Measurements from ENCODE around the gene TFCP2. TPM values are rescaled to one million over a fixed set of nuclear protein-coding genes. Genes with fewer than 3 reads are reported as not detected.

TFCP2 gene
- total RNA-seq, 1 donor from 2014 or later: 22.4 TPM

GRCh38 chr12:51187370-51187987 lies 14.5 kb upstream of the TFCP2 start:
- Mint-ChIP-seq H3K27me3 (ENCODE audit: low read depth, unreplicated experiment) (peaks cover 17% of the 10 kb centered on the region), H3K4me3 (ENCODE audit: unreplicated experiment) (no peak overlapping the region), H3K9me3 (ENCODE audit: unreplicated experiment) (no peaks in the 10 kb centered on the region), H3K27ac (ENCODE audit: unreplicated experiment) (no peak overlapping the region), H3K36me3 (ENCODE audit: low read depth, unreplicated experiment) (no peaks in the 10 kb centered on the region), H3K4me1 (ENCODE audit: low read depth, unreplicated experiment) (peaks cover 5% of the 10 kb centered on the region)
- Histone ChIP-seq H3K9me3 (ENCODE audit: insufficient read depth, low read depth, low read length) (no peaks in the 10 kb centered on the region), H3K27ac (ENCODE audit: low read depth, low read length) (no peak overlapping the region), H3K4me3 (ENCODE audit: insufficient read depth, low read depth, low read length) (no peak overlapping the region), H3K4me2 (ENCODE audit: low read length) (no peak overlapping the region), H3K79me2 (ENCODE audit: insufficient read depth, low read length) (no peaks in the 10 kb centered on the region), H2AFZ (ENCODE audit: low read depth, low read length) (no peak overlapping the region), H3K36me3 (ENCODE audit: insufficient read depth, low read length) (no peaks in the 10 kb centered on the region), H3K4me1 (ENCODE audit: insufficient read depth, low read length) (no peaks in the 10 kb centered on the region), H3K27me3 (ENCODE audit: insufficient read depth, low read length) (no peaks in the 10 kb centered on the region), H3K9ac (ENCODE audit: low read length) (no peak overlapping the region), H4K20me1 (ENCODE audit: insufficient read depth, low read length) (no peaks in the 10 kb centered on the region)
- no peak for TF ChIP-seq CTCF (IDR thresholded peaks at IDR 0.05; ENCODE audit: insufficient read depth, low read depth, low read length)
- TF ChIP-seq EZH2 (IDR thresholded peaks at IDR 0.05; ENCODE audit: insufficient read depth, low read length): no peak
- FAIRE-seq (no peak), DNase-seq (ENCODE audit: low read depth) (no peak)

- H3K27me3 Mint-ChIP-seq (ENCODE audit: low read depth, unreplicated experiment): peaks cover 14% of the 10 kb centered on the region
- H3K79me2 ChIP-seq (ENCODE audit: insufficient read depth, low read length): no peaks in the 10 kb centered on the region
- H3K4me3 Mint-ChIP-seq (ENCODE audit: unreplicated experiment): no peak overlapping the region
- H3K9ac ChIP-seq (ENCODE audit: low read length): no peak overlapping the region
- no peaks in the 10 kb centered on the region for H3K36me3 ChIP-seq (ENCODE audit: insufficient read depth, low read length)
- FAIRE-seq: no peak
- H3K4me3 ChIP-seq (ENCODE audit: insufficient read depth, low read depth, low read length): no peak overlapping the region
- no peak overlapping the region for H3K4me2 ChIP-seq (ENCODE audit: low read length)
- H3K27ac ChIP-seq (ENCODE audit: low read depth, low read length): no peak overlapping the region
- no peaks in the 10 kb centered on the region for H3K9me3 ChIP-seq (ENCODE audit: insufficient read depth, low read depth, low read length)
- H3K4me1 Mint-ChIP-seq (ENCODE audit: low read depth, unreplicated experiment): peaks cover 5% of the 10 kb centered on the region
- no peak for TF ChIP-seq CTCF (IDR thresholded peaks at IDR 0.05; ENCODE audit: insufficient read depth, low read depth, low read length)
- no peak for TF ChIP-seq EZH2 (IDR thresholded peaks at IDR 0.05; ENCODE audit: insufficient read depth, low read length)
- H3K9me3 Mint-ChIP-seq (ENCODE audit: unreplicated experiment): no peaks in the 10 kb centered on the region
- H3K27me3 ChIP-seq (ENCODE audit: insufficient read depth, low read length): no peaks in the 10 kb centered on the region
- H2AFZ ChIP-seq (ENCODE audit: low read depth, low read length): no peak overlapping the region
- H3K27ac Mint-ChIP-seq (ENCODE audit: unreplicated experiment): no peak overlapping the region
- H4K20me1 ChIP-seq (ENCODE audit: insufficient read depth, low read length): no peaks in the 10 kb centered on the region
- H3K4me1 ChIP-seq (ENCODE audit: insufficient read depth, low read length): no peaks in the 10 kb centered on the region
- H3K36me3 Mint-ChIP-seq (ENCODE audit: low read depth, unreplicated experiment): no peaks in the 10 kb centered on the region
- DNase-seq (ENCODE audit: low read depth): no peak
These were observed 13.6 kb upstream of the TFCP2 start for GRCh38 chr12:51186465-51187085.

- Histone ChIP-seq H3K4me2 (ENCODE audit: low read length) (no peak overlapping the region), H3K9me3 (ENCODE audit: insufficient read depth, low read depth, low read length) (no peaks in the 10 kb centered on the region), H3K27ac (ENCODE audit: low read depth, low read length) (no peak overlapping the region), H3K79me2 (ENCODE audit: insufficient read depth, low read length) (no peaks in the 10 kb centered on the region), H4K20me1 (ENCODE audit: insufficient read depth, low read length) (no peaks in the 10 kb centered on the region), H3K36me3 (ENCODE audit: insufficient read depth, low read length) (no peaks in the 10 kb centered on the region), H3K27me3 (ENCODE audit: insufficient read depth, low read length) (no peaks in the 10 kb centered on the region), H3K4me1 (ENCODE audit: insufficient read depth, low read length) (no peaks in the 10 kb centered on the region), H3K9ac (ENCODE audit: low read length) (no peak overlapping the region), H2AFZ (ENCODE audit: low read depth, low read length) (no peak overlapping the region), H3K4me3 (ENCODE audit: insufficient read depth, low read depth, low read length) (no peak overlapping the region)
- TF ChIP-seq EZH2 (IDR thresholded peaks at IDR 0.05; ENCODE audit: insufficient read depth, low read length): no peak
- no peak for TF ChIP-seq CTCF (IDR thresholded peaks at IDR 0.05; ENCODE audit: insufficient read depth, low read depth, low read length)
- Mint-ChIP-seq H3K9me3 (ENCODE audit: unreplicated experiment) (no peaks in the 10 kb centered on the region), H3K36me3 (ENCODE audit: low read depth, unreplicated experiment) (no peaks in the 10 kb centered on the region), H3K27ac (ENCODE audit: unreplicated experiment) (no peak overlapping the region), H3K4me3 (ENCODE audit: unreplicated experiment) (no peak overlapping the region), H3K27me3 (ENCODE audit: low read depth, unreplicated experiment) (peaks cover 11% of the 10 kb centered on the region), H3K4me1 (ENCODE audit: low read depth, unreplicated experiment) (peaks cover 5% of the 10 kb centered on the region)
- FAIRE-seq (no peak), DNase-seq (ENCODE audit: low read depth) (no peak)
These were observed 12.3 kb upstream of the TFCP2 start for GRCh38 chr12:51185171-51185717.

Measured in astrocyte (in vitro differentiated cells and primary cell).